Measurements from ENCODE around the gene MRPL23.

DNA sequence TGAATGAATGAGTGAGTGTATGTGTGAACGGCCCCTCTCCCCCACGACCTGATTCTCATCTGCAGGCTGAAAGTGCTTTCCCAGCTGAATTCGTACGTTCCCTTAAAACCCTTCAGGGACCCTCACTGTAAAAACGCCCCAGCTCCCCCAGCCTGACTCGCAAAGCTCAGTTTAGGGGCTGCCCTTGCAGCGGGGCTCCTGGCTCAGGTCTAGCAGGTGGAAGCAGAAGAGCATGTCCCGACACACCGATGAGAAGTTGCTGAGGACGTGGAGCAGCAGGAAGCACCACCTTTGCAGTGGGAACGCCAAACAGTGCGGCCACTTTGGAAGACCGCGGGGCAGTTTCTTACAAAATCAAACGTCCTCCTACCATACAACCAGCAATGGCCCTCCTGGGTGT, 3.6 kb upstream of the MRPL23 start:
- TF ChIP-seq RBBP5 (IDR thresholded peaks at IDR 0.05; ENCODE audit: borderline replicate concordance, low read depth, low read length): no peak
- TF ChIP-seq JUND (IDR thresholded peaks at IDR 0.05; ENCODE audit: low read length): no peak
- no peak for TF ChIP-seq POLR2A (IDR thresholded peaks at IDR 0.05; ENCODE audit: control extremely low read depth in 1 of 2, low read depth in 2 of 2, low read length in 2 of 2)
- TF ChIP-seq EZH2 (IDR thresholded peaks at IDR 0.05; ENCODE audit: low read depth, low read length, severe bottlenecking): no peak
- TF ChIP-seq, protein P1, sequence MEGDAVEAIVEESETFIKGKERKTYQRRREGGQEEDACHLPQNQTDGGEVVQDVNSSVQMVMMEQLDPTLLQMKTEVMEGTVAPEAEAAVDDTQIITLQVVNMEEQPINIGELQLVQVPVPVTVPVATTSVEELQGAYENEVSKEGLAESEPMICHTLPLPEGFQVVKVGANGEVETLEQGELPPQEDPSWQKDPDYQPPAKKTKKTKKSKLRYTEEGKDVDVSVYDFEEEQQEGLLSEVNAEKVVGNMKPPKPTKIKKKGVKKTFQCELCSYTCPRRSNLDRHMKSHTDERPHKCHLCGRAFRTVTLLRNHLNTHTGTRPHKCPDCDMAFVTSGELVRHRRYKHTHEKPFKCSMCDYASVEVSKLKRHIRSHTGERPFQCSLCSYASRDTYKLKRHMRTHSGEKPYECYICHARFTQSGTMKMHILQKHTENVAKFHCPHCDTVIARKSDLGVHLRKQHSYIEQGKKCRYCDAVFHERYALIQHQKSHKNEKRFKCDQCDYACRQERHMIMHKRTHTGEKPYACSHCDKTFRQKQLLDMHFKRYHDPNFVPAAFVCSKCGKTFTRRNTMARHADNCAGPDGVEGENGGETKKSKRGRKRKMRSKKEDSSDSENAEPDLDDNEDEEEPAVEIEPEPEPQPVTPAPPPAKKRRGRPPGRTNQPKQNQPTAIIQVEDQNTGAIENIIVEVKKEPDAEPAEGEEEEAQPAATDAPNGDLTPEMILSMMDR (IDR thresholded peaks at IDR 0.05; ENCODE audit: control extremely low read depth in 1 of 3, insufficient read depth in 1 of 3, low read depth in 1 of 3, low read length in 3 of 3): no peak
- TF ChIP-seq HDAC6 (IDR thresholded peaks at IDR 0.05; ENCODE audit: low read depth, low read length): no peak
- no peak for TF ChIP-seq TBP (IDR thresholded peaks at IDR 0.05; ENCODE audit: low read depth, low read length)
- TF ChIP-seq RAD21 (IDR thresholded peaks at IDR 0.05 in 1 of 2, conservative IDR thresholded peaks at IDR 0.05 in 1 of 2; ENCODE audit: low read depth in 2 of 2, low read length in 2 of 2): no peak
- no peak for TF ChIP-seq SP1 (IDR thresholded peaks at IDR 0.05; ENCODE audit: low read depth, low read length)
- TF ChIP-seq, protein P2, sequence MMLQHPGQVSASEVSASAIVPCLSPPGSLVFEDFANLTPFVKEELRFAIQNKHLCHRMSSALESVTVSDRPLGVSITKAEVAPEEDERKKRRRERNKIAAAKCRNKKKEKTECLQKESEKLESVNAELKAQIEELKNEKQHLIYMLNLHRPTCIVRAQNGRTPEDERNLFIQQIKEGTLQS (IDR thresholded peaks at IDR 0.05; ENCODE audit: insufficient read depth, low read depth, low read length): no peak

All from H1 (cell line).